Measurements from ENCODE around the gene GNAO1.

The GNAO1 gene

GRCh38 chr16:56242740-56243139, 51.5 kb downstream of the GNAO1 start:
- no peak for DNase-seq

- no peak for DNase-seq
These were observed 53.3 kb downstream of the GNAO1 start for GRCh38 chr16:56244612-56245011.

GRCh38 chr16:56245197-56245596, 53.9 kb downstream of the GNAO1 start:
- DNase-seq = no peak

GRCh38 chr16:56246051-56246817, 54.9 kb downstream of the GNAO1 start:
- no peak for DNase-seq

- DNase-seq = no peak
These were observed 55.7 kb downstream of the GNAO1 start for GRCh38 chr16:56247018-56247417.

GRCh38 chr16:56247808-56248207, 56.5 kb downstream of the GNAO1 start:
- DNase-seq = no peak

- peak; percentile 30 for DNase-seq
These were observed 61.5 kb downstream of the GNAO1 start for GRCh38 chr16:56252835-56253234.

- DNase-seq = no peak
These were observed 64.6 kb downstream of the GNAO1 start for GRCh38 chr16:56255904-56256303.

- DNase-seq = no peak
These were observed 66.0 kb downstream of the GNAO1 start for GRCh38 chr16:56257239-56257638.

- no peak for DNase-seq
These were observed 66.5 kb downstream of the GNAO1 start for GRCh38 chr16:56257666-56258342.

GRCh38 chr16:56258508-56259424, 67.5 kb downstream of the GNAO1 start:
- no peak for DNase-seq

- no peak for DNase-seq
These were observed 68.1 kb downstream of the GNAO1 start for GRCh38 chr16:56259425-56259779.

GRCh38 chr16:56260378-56261160, 69.3 kb downstream of the GNAO1 start:
- DNase-seq = no peak

- DNase-seq = no peak
These were observed 70.4 kb downstream of the GNAO1 start for GRCh38 chr16:56261656-56262055.

- no peak for DNase-seq
These were observed 70.9 kb downstream of the GNAO1 start for GRCh38 chr16:56262148-56262547.

- DNase-seq = peak; percentile 29
These were observed 71.4 kb downstream of the GNAO1 start for GRCh38 chr16:56262551-56263245.

GRCh38 chr16:56263711-56264608, 72.7 kb downstream of the GNAO1 start:
- DNase-seq = peak; percentile 23

- no peak for DNase-seq
These were observed 73.3 kb downstream of the GNAO1 start for GRCh38 chr16:56264609-56264972.

GRCh38 chr16:56265184-56265583, 73.9 kb downstream of the GNAO1 start:
- no peak for DNase-seq

GRCh38 chr16:56265746-56266145, 74.5 kb downstream of the GNAO1 start:
- DNase-seq = no peak
